GM12874 (cell line): Measurements from ENCODE around the gene ROR2.

Experiments
- TF ChIP-seq, protein P1 (sequence below): IDR thresholded peaks from 2 replicates; pipeline ENCODE4 v1.5.1; 2011; ENCODE audit warnings: low read depth, mild to moderate bottlenecking, control low read depth, low read length, moderate library complexity; ENCODE audit not compliant: insufficient read depth

Gene ROR2

DNA sequence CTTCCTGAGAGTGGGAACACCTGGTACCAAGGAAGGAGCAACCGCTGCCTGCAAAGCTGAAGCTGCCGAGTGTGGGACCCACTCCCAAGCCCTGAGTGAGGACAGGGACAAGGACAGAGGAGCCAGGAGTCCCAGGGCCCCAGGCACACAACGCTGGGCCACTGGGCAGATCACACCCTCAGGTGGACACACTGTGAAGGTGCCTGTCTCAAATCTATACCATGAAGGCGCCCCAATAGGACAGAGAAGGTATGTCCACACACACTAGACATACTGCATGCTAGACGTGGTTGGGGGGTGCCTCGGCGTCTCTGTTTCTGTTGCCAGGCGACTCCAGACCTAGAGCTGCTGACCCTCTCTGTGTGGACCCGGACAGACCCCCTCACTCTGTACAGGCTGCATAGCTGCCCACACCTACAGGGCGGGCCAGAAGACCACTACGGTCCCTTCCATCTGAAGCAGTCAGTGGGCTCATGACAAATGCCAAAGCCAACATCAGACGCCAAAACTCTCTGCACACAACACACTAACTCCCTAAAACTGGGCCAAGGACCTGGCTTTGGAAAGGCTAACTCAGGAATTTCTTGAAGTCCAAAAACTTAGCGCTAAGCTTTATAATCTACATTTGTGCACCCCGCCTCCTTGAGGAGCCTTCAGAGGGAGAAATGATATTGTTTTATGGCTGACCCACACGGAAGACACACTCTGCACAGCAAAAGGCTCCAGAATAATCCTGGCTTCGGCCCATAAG, 60.7 kb downstream of the ROR2 start:
- TF ChIP-seq, protein P1, sequence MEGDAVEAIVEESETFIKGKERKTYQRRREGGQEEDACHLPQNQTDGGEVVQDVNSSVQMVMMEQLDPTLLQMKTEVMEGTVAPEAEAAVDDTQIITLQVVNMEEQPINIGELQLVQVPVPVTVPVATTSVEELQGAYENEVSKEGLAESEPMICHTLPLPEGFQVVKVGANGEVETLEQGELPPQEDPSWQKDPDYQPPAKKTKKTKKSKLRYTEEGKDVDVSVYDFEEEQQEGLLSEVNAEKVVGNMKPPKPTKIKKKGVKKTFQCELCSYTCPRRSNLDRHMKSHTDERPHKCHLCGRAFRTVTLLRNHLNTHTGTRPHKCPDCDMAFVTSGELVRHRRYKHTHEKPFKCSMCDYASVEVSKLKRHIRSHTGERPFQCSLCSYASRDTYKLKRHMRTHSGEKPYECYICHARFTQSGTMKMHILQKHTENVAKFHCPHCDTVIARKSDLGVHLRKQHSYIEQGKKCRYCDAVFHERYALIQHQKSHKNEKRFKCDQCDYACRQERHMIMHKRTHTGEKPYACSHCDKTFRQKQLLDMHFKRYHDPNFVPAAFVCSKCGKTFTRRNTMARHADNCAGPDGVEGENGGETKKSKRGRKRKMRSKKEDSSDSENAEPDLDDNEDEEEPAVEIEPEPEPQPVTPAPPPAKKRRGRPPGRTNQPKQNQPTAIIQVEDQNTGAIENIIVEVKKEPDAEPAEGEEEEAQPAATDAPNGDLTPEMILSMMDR, result no peak

DNA sequence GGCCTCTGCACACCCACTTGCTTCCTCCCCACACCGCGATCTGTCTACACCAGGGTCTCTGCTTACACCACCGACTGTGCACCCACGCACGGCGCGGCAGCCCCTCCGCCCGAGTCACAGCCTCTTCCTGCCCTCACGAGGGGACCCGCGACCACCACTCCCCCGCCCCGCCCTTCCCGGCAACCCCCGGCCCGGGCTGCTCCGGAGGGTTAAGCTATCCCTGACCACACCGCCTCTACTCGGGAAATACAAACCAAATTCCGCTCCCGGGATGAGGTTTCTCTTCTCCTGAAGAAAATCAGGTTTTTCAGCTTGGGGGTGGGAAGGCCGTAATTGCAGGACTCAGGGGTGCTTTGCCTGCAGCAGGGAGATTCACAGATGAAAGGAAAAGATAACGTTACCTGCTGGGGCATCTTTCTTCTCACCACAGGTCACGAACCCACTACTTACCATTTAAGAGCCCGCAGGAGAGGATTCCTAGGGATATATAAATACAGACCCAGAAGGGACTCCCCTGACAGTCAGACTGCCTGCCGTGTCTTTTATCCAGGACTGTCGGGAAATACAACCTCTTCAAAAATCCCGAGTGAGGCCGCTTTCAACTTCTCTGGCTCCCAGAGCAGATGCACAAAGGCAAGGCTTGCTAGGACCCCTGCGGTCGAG, 63.5 kb downstream of the ROR2 start:
- TF ChIP-seq, protein P1, result no peak

DNA sequence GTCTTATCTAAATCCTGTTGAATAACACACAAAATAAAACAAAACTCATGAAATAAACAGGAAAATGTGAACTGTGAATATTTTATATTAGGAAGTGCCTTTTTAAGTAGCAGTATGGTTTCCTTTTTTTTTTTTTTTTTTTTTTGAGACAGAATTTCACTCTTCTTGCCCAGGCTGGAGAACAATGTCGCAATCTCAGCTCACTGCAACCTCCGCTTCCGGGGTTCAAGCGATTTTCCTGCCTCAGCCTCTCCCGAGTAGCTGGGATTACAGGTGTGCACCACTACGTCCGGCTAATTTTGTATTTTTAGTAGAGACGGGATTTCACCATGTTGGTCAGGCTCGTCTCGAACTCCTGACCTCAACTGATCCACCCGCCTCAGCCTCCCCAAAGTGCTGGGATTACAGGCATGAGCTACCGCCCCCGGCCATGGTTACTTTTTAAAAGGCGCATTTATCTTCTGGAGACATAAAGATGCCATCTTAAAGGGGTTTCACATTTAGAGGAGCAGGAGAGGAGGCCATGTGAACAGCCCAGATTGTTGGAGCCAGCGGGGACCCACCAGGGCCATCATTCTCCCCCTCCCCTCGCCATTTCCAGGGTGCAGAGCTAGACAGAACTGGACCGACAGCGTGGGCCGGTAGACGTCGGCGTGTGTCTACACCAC, 64.1 kb downstream of the ROR2 start:
- TF ChIP-seq, protein P1, result no peak

DNA sequence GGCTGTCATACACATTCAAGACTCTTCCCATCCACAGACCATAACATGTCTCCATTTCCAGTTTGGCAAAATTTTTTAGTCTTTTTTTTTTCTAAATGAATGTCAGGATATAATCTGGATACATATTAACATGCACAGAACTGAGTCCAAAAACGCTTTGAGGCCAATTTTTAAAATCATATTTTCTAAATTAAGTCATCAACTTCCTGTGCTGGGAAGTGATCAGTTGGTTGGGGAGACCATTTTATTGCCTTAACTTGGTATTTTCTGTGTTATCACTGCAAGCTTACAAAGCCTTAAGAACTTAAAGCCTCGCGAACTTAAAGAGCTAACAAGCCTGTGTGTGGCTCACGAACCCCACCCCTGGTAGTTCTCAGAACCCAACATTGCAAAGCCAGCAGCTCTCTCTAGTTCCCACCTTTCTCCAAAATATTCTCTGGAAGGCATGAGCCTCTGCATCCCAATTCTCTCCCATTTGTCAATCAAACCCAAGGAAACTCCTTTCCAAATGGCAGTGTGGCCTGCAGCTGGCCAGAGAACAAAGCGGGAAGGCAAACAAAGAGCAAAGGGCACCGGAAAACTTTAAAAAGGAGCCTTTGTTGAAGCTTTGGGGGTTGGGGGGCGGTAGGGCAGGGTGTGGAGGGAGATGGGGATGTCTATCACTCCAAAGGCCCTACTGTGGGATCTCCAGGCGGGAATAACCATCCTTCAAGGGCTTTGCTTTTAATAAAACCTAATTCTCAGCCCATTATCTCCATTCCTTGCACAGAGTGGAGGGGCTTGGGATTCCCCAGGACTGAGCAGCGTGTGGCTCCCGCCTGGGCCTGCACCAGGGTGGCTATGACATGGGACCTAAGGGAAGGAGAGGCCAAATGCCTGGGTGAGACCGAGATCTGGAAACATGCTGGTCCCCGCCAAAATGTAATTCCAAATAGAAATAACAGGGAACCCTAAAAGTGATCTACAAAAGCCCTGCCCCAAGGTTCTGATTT, 65.0 kb downstream of the ROR2 start:
- TF ChIP-seq, protein P1, result no peak

- TF ChIP-seq, protein P1, result no peak
Measured at GRCh38 chr9:91884153-91884552, 65.9 kb downstream of the ROR2 start.

GRCh38 chr9:91883503-91883902, 66.5 kb downstream of the ROR2 start:
- TF ChIP-seq, protein P1, result no peak
